SK-N-SH (cell line): ENCODE results near the gene FOXG1. TPM values are rescaled to one million over a fixed set of nuclear protein-coding genes. Genes with fewer than 3 reads are reported as not detected.

Experiments used
- CTCF ChIA-PET: fragments of 300-600, 350-600 bp; formaldehyde crosslinking; extraction: SDS; loops from one replicate; lab custom pipeline; 2021; lab: Yijun Ruan, JAX
- POLR2A ChIA-PET: fragments of 350-600 bp; sonication (Branson Sonifier 250); formaldehyde crosslinking; extraction: SDS; loops from one replicate; lab custom pipeline; 2020; ENCODE audit warnings: antibody characterized with exemption, inconsistent platforms; lab: Yijun Ruan, JAX
- DNase-seq: peaks from one replicate; pipeline ENCODE4 v3.0.0; 2012
- H2AFZ ChIP-seq: fragments of 200-600 bp; sonication (generic); 2 replicates; pipeline ENCODE4 v1.8.1; 2016; ENCODE audit warnings: antibody characterized with exemption, mild to moderate bottlenecking, low read depth
- H3F3A ChIP-seq: fragments of 200-600 bp; sonication (generic); replicated peaks from 2 replicates; pipeline ENCODE3; 2016; ENCODE audit warnings: antibody characterized with exemption, mild to moderate bottlenecking; ENCODE audit not compliant: insufficient read depth
- H3K27ac ChIP-seq, 2 experiments: fragments of 200-500 bp in 1 of 2; fragments of 200-600 bp in 1 of 2; sonication (Bioruptor generic) in 1 of 2; sonication (generic), shearing (Covaris generic) in 1 of 2; 2 replicates each; pipeline versions ENCODE4 v1.5.1 to v1.6.1; 2014 to 2016; ENCODE audit warnings: low read depth in 2 of 2, inconsistent platforms in 1 of 2, low read length in 1 of 2, mild to moderate bottlenecking in 1 of 2, mixed read lengths in 1 of 2
- H3K27me3 ChIP-seq: fragments of 200-600 bp; sonication (generic), shearing (Covaris generic); 2 replicates; pipeline ENCODE4 v1.6.1; 2016; ENCODE audit warnings: mixed run types; ENCODE audit not compliant: insufficient read depth
- H3K36me3 ChIP-seq, 2 experiments: fragments of 200-500 bp in 1 of 2; fragments of 200-600 bp in 1 of 2; sonication (Bioruptor generic) in 1 of 2; sonication (generic) in 1 of 2; replicated peaks in 1 of 2; 2 replicates each; pipeline versions ENCODE3 to v1.5.1; 2014 to 2016; ENCODE audit warnings: low read length in 1 of 2, mild to moderate bottlenecking in 1 of 2; ENCODE audit not compliant: insufficient read depth in 2 of 2, control insufficient read depth in 1 of 2
- H3K4me1 ChIP-seq, 2 experiments: fragments of 200-500 bp in 1 of 2; fragments of 200-600 bp in 1 of 2; sonication (Bioruptor generic) in 1 of 2; sonication (generic), shearing (Covaris generic) in 1 of 2; 2 replicates each; pipeline versions ENCODE4 v1.5.1 to v1.6.1; 2014 to 2016; ENCODE audit warnings: low read depth in 1 of 2, low read length in 1 of 2, mixed run types in 1 of 2; ENCODE audit not compliant: insufficient read depth in 2 of 2, control insufficient read depth in 1 of 2
- H3K4me2 ChIP-seq: fragments of 200-600 bp; sonication (generic), shearing (Covaris generic); 2 replicates; pipeline ENCODE4 v1.6.1; 2017; ENCODE audit warnings: mixed run types
- H3K4me3 ChIP-seq, 2 experiments: fragments of 200-500 bp in 1 of 2; fragments of 200-600 bp in 1 of 2; sonication (Bioruptor generic) in 1 of 2; sonication (generic), shearing (Covaris generic) in 1 of 2; 2 replicates each; pipeline versions ENCODE4 v1.5.1 to v1.8.1; 2014 to 2016; ENCODE audit warnings: low read depth in 2 of 2, inconsistent platforms in 1 of 2, low read length in 1 of 2, mild to moderate bottlenecking in 1 of 2, mixed read lengths in 1 of 2, moderate library complexity in 1 of 2
- H3K79me2 ChIP-seq: fragments of 200-600 bp; sonication (generic); 2 replicates; pipeline ENCODE4 v1.8.1; 2017; ENCODE audit warnings: mild to moderate bottlenecking; ENCODE audit not compliant: insufficient read depth
- H3K9ac ChIP-seq: fragments of 200-600 bp; sonication (generic); 2 replicates; pipeline ENCODE4 v1.6.1; 2017; ENCODE audit warnings: mixed run types
- H3K9me2 ChIP-seq: fragments of 200-600 bp; sonication (generic); 2 replicates; pipeline ENCODE4 v1.6.1; 2017; ENCODE audit warnings: mixed run types
- H3K9me3 ChIP-seq: fragments of 200-600 bp; sonication (generic); 2 replicates; pipeline ENCODE4 v1.6.1; 2017; ENCODE audit warnings: mixed run types, mild to moderate bottlenecking, moderate library complexity
- H4K20me1 ChIP-seq: fragments of 200-600 bp; sonication (generic); 2 replicates; pipeline ENCODE4 v1.6.1; 2017; ENCODE audit warnings: mild to moderate bottlenecking, mixed run types; ENCODE audit not compliant: insufficient read depth
- CHD2 ChIP-seq: fragments of 150-350 bp; IDR thresholded peaks from 2 replicates; pipeline ENCODE4 v1.6.1; 2018; ENCODE audit warnings: low read length; ENCODE audit not compliant: partially characterized antibody
- EP300 ChIP-seq, 2 experiments: IDR thresholded peaks; 2 replicates each; pipeline versions ENCODE4 v1.4.0 to v1.6.1; 2012; ENCODE audit warnings: borderline replicate concordance in 1 of 2, low read depth in 1 of 2, low read length in 1 of 2
- FOSL2 ChIP-seq: IDR thresholded peaks from 2 replicates; pipeline ENCODE4 v1.4.0; 2012; ENCODE audit warnings: low read depth, mild to moderate bottlenecking, moderate library complexity, borderline replicate concordance
- FOXJ3 ChIP-seq: sonication (generic); formaldehyde crosslinking; IDR thresholded peaks from 2 replicates; pipeline ENCODE4 v1.5.1; 2020; ENCODE audit warnings: mild to moderate bottlenecking, missing genetic modification reagents
- GABPA ChIP-seq: IDR thresholded peaks from 2 replicates; pipeline ENCODE4 v1.4.0; 2012; ENCODE audit warnings: low read depth, mild to moderate bottlenecking
- GATA2 ChIP-seq: sonication (generic); formaldehyde crosslinking; IDR thresholded peaks from 2 replicates; pipeline ENCODE4 v1.5.0; 2020; ENCODE audit warnings: mild to moderate bottlenecking, missing genetic modification reagents
- JUND ChIP-seq: IDR thresholded peaks from 2 replicates; pipeline ENCODE4 v1.4.0; 2012
- MEF2A ChIP-seq: IDR thresholded peaks from 2 replicates; pipeline ENCODE4 v1.4.0; 2012; ENCODE audit warnings: low read depth, borderline replicate concordance
- NFIC ChIP-seq: IDR thresholded peaks from 2 replicates; pipeline ENCODE4 v1.4.0; 2012; ENCODE audit warnings: borderline replicate concordance
- RAD21 ChIP-seq: IDR thresholded peaks from 2 replicates; pipeline ENCODE4 v1.6.1; 2012; ENCODE audit warnings: mild to moderate bottlenecking, low read length
- RFX5 ChIP-seq: IDR thresholded peaks from 2 replicates; pipeline ENCODE4 v1.6.1; 2012; ENCODE audit warnings: mild to moderate bottlenecking, improper control_type of control experiment, low read length
- TAF1 ChIP-seq: IDR thresholded peaks from 2 replicates; pipeline ENCODE4 v1.6.1; 2012; ENCODE audit warnings: low read depth, mild to moderate bottlenecking, low read length, moderate library complexity, borderline replicate concordance
- TCF12 ChIP-seq: IDR thresholded peaks from 2 replicates; pipeline ENCODE4 v1.4.0; 2012
- WGBS: methylation state at CpG from one replicate; pipeline ENCODE4 v1.1.6; 2017; ENCODE audit warnings: low lambda C conversion rate; 5-methylcytosine and 5-hydroxymethylcytosine counted together
- polyA plus RNA-seq, 3 experiments: library from polyadenylated mRNA; depleted of rRNA; stranded (reverse); fragments of >200 nt; gene quantifications; 2 replicates each; pipeline ENCODE4 v1.2.3, GENCODE V29; 2012
- TF ChIP-seq, protein P1 (sequence below): fragments of 150-350 bp; IDR thresholded peaks from 2 replicates; pipeline ENCODE4 v1.6.1; 2016; ENCODE audit warnings: mild to moderate bottlenecking, low read depth, low read length
- TF ChIP-seq, protein P2 (sequence below): IDR thresholded peaks from 2 replicates; pipeline ENCODE4 v1.4.0; 2012; ENCODE audit warnings: low read depth
- TF ChIP-seq, protein P3 (sequence below): fragments of 200-600 bp; sonication (generic); IDR thresholded peaks from 2 replicates; pipeline ENCODE4 v1.6.1; 2017; ENCODE audit warnings: antibody characterized with exemption, mild to moderate bottlenecking, moderate library complexity
- TF ChIP-seq, protein P4 (sequence below): IDR thresholded peaks from 2 replicates; pipeline ENCODE4; 2012
- TF ChIP-seq, protein P5 (sequence below): fragments of 150-350 bp; IDR thresholded peaks from 2 replicates; pipeline ENCODE4 v1.6.1; 2017; ENCODE audit warnings: antibody characterized with exemption, low read length, low read depth, borderline replicate concordance

Gene FOXG1
- polyA plus RNA-seq, 1 of the 3 experiments (the other 2 are of a cell fraction) = not detected

DNA sequence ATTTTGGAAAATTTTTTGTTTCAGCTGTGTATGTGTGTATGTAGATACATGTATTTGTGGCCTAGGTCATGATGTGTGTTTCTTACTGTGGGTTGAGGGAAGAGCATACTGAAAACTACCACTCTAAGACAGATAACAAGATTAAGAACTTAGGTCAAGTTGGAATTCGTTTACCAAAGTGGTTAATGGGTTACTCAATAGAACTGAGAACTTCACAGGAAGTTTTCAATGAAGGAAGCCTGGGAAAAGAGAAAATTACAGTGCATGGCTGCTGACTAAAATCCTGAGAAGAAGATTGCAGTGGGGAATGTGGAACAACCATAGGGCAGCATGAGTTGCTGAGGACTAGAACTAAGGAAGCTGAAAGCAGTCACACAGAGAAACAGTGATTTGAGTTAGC is 21.4 kb upstream of the FOXG1 start:
- ChIA-PET CTCF (interaction anchor here (1.0 to 2.8 kb wide), 2 partner anchors 9 to 11 kb away, joined by 3 to 7 read pairs; no protein-coding TSS in a partner anchor), POLR2A (no interaction called here)
- Histone ChIP-seq H3K79me2 (no peaks in the 10 kb centered on the region), H4K20me1 (no peaks in the 10 kb centered on the region), H3K27me3 (no peaks in the 10 kb centered on the region; the same call in 1 of the 2 replicates), H3K27ac (no peak overlapping the region), H3K4me3 (no peak overlapping the region), H3K4me2 (no peak overlapping the region), H3K4me1 (no peaks in the 10 kb centered on the region), H3K9ac (no peak overlapping the region), H3F3A (no peaks in the 10 kb centered on the region), H2AFZ (no peak overlapping the region), H3K9me3 (no peaks in the 10 kb centered on the region), H3K36me3 (no peaks in the 10 kb centered on the region), H3K9me2 (no peaks in the 10 kb centered on the region)
- TF ChIP-seq FOXJ3 (CRISPR knock-in tag) (no peak), TAF1 (no peak), RFX5 (no peak), TCF12 (no peak)
- TF ChIP-seq, protein P1, sequence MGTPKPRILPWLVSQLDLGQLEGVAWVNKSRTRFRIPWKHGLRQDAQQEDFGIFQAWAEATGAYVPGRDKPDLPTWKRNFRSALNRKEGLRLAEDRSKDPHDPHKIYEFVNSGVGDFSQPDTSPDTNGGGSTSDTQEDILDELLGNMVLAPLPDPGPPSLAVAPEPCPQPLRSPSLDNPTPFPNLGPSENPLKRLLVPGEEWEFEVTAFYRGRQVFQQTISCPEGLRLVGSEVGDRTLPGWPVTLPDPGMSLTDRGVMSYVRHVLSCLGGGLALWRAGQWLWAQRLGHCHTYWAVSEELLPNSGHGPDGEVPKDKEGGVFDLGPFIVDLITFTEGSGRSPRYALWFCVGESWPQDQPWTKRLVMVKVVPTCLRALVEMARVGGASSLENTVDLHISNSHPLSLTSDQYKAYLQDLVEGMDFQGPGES = no peak
- TF ChIP-seq, protein P2, sequence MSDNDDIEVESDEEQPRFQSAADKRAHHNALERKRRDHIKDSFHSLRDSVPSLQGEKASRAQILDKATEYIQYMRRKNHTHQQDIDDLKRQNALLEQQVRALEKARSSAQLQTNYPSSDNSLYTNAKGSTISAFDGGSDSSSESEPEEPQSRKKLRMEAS = no peak
- TF ChIP-seq, protein P3, sequence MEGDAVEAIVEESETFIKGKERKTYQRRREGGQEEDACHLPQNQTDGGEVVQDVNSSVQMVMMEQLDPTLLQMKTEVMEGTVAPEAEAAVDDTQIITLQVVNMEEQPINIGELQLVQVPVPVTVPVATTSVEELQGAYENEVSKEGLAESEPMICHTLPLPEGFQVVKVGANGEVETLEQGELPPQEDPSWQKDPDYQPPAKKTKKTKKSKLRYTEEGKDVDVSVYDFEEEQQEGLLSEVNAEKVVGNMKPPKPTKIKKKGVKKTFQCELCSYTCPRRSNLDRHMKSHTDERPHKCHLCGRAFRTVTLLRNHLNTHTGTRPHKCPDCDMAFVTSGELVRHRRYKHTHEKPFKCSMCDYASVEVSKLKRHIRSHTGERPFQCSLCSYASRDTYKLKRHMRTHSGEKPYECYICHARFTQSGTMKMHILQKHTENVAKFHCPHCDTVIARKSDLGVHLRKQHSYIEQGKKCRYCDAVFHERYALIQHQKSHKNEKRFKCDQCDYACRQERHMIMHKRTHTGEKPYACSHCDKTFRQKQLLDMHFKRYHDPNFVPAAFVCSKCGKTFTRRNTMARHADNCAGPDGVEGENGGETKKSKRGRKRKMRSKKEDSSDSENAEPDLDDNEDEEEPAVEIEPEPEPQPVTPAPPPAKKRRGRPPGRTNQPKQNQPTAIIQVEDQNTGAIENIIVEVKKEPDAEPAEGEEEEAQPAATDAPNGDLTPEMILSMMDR = no peak
- DNase-seq = no peak
- 0% methylated on average over 1 of the region's 1 CpG for WGBS

DNA sequence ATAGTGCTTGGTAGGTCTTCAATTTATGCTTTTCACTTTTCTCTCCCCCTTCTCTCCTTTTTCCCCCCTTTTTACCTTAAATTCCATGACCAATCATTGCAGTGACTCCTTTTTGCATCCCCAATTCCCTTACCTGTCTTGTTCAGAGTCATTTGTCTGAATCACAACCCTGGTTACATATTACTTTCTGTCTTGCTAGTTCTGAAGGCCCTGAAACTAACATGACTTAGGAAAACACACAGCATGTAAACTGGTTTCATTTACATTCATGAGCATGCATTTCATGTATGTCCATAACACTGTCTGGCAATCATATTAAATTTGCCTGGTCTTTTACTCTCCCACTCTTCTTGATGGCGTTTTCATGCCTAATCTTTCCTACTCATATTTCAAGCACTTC is 20.3 kb upstream of the FOXG1 start:
- Histone ChIP-seq H3K9me2 (no peaks in the 10 kb centered on the region), H4K20me1 (no peaks in the 10 kb centered on the region), H3K4me2 (no peak overlapping the region), H3F3A (no peaks in the 10 kb centered on the region), H3K4me3 (no peak overlapping the region), H3K27me3 (no peaks in the 10 kb centered on the region; the same call in 1 of the 2 replicates), H3K27ac (no peak overlapping the region), H3K36me3 (no peaks in the 10 kb centered on the region), H3K79me2 (no peaks in the 10 kb centered on the region), H3K9me3 (no peaks in the 10 kb centered on the region), H3K4me1 (no peaks in the 10 kb centered on the region), H2AFZ (no peak overlapping the region), H3K9ac (no peak overlapping the region)
- ChIA-PET POLR2A (no interaction called here), CTCF (interaction anchor here (0.6 to 1.1 kb wide), 4 partner anchors 8 to 1365 kb away, joined by 3 read pairs; no protein-coding TSS in a partner anchor)
- 2% methylated on average over 1 of the region's 1 CpG for WGBS
- no peak for DNase-seq
- TF ChIP-seq TAF1 (no peak), GABPA (no peak), EP300 (IDR thresholded peaks at IDR 0.05; ENCODE audit: borderline replicate concordance in 1 of 2, low read depth in 1 of 2, low read length in 1 of 2) (no peak), FOSL2 (no peak), CHD2 (no peak), RAD21 (no peak), JUND (no peak), MEF2A (no peak), FOXJ3 (CRISPR knock-in tag) (no peak), GATA2 (CRISPR knock-in tag) (no peak), NFIC (no peak)
- TF ChIP-seq, protein P1 = no peak
- TF ChIP-seq, protein P4, sequence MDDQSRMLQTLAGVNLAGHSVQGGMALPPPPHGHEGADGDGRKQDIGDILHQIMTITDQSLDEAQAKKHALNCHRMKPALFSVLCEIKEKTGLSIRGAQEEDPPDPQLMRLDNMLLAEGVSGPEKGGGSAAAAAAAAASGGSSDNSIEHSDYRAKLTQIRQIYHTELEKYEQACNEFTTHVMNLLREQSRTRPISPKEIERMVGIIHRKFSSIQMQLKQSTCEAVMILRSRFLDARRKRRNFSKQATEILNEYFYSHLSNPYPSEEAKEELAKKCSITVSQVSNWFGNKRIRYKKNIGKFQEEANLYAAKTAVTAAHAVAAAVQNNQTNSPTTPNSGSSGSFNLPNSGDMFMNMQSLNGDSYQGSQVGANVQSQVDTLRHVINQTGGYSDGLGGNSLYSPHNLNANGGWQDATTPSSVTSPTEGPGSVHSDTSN = no peak
- TF ChIP-seq, protein P5, sequence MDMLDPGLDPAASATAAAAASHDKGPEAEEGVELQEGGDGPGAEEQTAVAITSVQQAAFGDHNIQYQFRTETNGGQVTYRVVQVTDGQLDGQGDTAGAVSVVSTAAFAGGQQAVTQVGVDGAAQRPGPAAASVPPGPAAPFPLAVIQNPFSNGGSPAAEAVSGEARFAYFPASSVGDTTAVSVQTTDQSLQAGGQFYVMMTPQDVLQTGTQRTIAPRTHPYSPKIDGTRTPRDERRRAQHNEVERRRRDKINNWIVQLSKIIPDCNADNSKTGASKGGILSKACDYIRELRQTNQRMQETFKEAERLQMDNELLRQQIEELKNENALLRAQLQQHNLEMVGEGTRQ = no peak
- TF ChIP-seq, protein P3 = no peak
